HFF-Myc (cell line): ENCODE results near the gene ATP6V1B1.

Source experiments
- DNase-seq: peaks from one replicate; pipeline ENCODE4 v3.0.0-alpha.2; 2011; ENCODE audit warnings: low read depth; ENCODE audit errors: extremely low read depth
- H3K4me3 ChIP-seq: replicated peaks from 2 replicates; pipeline ENCODE4 v1.5.1; 2011; ENCODE audit warnings: low read depth, mild to moderate bottlenecking, control low read depth, low read length
- TF ChIP-seq, protein P1 (sequence below): IDR thresholded peaks from 2 replicates; pipeline ENCODE4 v1.5.1; 2012; ENCODE audit warnings: mild to moderate bottlenecking, low read depth, low read length, control low read depth; ENCODE audit errors: missing control alignments

ATP6V1B1 gene

DNA sequence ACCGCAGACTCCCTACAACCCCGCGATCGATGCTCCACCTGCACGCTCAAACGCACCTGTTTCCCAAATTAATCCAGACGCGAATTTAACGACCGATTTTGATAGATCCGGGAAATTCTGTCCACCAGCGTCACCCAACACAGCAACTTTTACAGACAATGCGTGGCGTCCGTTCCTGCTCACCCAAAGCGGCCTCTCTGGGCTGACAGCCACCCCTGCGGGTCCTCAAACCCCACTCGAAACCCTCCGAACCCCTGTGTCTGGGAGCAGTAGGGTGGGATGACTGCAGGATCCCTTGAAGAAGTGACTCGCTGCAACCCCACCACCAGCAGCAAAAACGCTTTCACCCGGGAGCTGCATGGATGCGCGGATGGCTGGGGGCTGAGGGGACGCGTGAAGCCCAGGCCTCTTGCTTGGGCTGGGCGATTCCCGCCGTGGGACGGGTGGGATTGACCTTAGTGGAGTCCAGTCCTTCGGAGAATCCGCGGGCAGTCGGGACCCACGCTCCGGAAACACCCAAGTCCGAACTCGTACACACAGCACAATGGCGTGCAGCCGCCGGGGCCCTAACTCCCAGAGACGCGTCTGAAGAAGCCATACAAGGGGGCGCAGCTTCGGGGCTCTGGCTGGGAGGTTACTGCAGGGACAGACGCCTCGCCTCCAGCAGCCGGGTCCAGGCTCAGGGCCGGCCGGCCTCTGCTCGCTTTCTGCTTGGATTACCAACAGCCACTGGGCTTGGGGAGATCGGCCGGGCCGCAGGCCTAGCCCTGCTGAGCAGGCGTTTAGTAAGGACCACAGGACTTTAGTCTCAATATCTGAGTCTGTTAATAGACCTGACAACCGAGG lies 31.1 kb upstream of the ATP6V1B1 start:
- DNase-seq, result no peak
- TF ChIP-seq, protein P1, sequence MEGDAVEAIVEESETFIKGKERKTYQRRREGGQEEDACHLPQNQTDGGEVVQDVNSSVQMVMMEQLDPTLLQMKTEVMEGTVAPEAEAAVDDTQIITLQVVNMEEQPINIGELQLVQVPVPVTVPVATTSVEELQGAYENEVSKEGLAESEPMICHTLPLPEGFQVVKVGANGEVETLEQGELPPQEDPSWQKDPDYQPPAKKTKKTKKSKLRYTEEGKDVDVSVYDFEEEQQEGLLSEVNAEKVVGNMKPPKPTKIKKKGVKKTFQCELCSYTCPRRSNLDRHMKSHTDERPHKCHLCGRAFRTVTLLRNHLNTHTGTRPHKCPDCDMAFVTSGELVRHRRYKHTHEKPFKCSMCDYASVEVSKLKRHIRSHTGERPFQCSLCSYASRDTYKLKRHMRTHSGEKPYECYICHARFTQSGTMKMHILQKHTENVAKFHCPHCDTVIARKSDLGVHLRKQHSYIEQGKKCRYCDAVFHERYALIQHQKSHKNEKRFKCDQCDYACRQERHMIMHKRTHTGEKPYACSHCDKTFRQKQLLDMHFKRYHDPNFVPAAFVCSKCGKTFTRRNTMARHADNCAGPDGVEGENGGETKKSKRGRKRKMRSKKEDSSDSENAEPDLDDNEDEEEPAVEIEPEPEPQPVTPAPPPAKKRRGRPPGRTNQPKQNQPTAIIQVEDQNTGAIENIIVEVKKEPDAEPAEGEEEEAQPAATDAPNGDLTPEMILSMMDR, result no peak
- H3K4me3 ChIP-seq, result no peak overlapping the region

DNA sequence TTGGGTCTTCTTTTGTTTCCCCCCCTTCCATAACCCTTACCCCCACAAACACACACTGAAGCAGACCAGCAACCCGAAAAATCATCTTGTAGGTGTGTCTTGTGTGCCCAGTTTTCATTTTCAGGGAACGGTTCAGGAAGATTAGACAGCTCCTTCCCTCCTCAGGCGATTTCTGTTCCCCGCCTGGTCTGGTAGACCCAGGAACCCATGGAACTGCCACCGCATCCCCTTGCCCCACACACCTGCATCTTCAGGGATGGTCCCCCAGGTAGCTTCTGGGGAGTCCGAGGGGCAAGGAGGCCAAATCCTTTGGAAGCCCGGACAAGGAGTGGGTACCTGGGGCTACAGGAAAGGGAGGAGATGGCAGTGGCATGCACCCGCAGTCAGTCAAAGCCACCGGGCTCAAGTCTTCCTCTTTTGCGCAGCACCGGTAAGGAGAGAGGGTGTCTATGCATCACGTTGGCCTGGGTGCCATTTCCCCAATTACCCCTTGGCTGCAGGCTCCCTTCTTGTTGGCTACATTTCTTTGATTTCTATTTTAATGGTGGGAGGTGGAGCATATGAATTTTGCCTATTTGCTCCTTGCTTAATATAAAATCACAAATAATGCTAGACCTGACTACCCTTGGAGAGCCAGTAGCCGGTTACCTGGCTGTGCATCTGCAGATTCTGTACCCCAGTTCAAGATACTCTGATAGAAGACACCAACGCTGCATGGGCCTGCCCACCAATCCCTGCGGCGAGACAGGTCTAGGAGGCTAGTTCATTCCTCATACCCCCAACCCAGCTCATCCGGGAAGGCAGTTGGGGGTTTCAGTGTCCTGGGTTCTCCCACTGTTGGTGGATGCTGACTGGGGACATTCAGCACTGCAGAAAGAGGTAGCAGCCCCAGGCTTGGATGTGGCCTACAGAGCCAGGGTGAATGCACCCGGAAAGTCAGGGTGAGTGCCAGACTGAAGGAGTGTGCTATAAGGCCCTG lies 30.0 kb upstream of the ATP6V1B1 start:
- no peak for DNase-seq

GRCh38 chr2:70906439-70907005 lies 29.2 kb upstream of the ATP6V1B1 start:
- TF ChIP-seq, protein P1, result no peak
- no peak for DNase-seq
- no peak overlapping the region for H3K4me3 ChIP-seq

More for the DNA sequence above, 30.0 kb upstream of the ATP6V1B1 start:
- TF ChIP-seq, protein P1, result no peak
- H3K4me3 ChIP-seq, result no peak overlapping the region

- TF ChIP-seq, protein P1, result no peak
These were observed 28.3 kb upstream of the ATP6V1B1 start for GRCh38 chr2:70907130-70908057.

DNA sequence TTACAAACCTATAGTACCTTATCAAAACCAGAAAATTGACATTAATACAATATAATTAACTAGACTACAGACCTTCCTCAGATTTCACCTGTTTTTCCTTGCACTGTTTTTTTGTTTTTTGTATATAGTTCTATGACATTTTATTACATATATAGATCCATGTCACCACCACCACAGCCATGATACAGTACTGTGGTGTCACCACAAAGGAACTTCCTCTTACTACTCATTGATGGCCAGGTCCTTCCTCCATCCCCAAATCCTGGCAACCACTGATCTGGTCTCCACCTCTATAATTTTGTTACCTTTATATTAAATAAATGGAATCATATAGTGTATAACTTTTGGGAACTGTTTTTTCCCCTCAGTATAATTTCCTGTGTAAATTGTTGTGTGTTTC lies 19.4 kb upstream of the ATP6V1B1 start:
- DNase-seq, result no peak
- H3K4me3 ChIP-seq, result no peak overlapping the region
- TF ChIP-seq, protein P1, result no peak

More at GRCh38 chr2:70907130-70908057, 28.3 kb upstream of the ATP6V1B1 start:
- no peak for DNase-seq
- H3K4me3 ChIP-seq, result peak overlapping the region; percentile 18; the same call in 1 of the 2 replicates
